ENCODE data around the gene IFT27. TPM values are rescaled to one million over a fixed set of nuclear protein-coding genes. Genes with fewer than 3 reads are reported as not detected.

Gene IFT27
- total and polyA plus RNA-seq, 12 donors: 19.6 to 63.6 (median 26.3) TPM

GRCh38 chr22:36760786-36761185, 15.1 kb downstream of the IFT27 start:
- WGBS, 2 donors: 77 to 79% methylated on average over 11 of the region's 11 CpGs
- Histone ChIP-seq H3K9me3 (no peaks in the 10 kb centered on the region), H3K4me1 (peaks cover 0 to 9% (median 3%) of the 10 kb centered on the region in 9 donors), H3K27ac (no peak overlapping the region), H3K36me3 (peaks cover 0 to 55% (median 0%) of the 10 kb centered on the region in 9 donors), H3K4me3 (no peak overlapping the region), H3K27me3 (peaks cover 0 to 8% (median under 1%) of the 10 kb centered on the region in 7 donors)
- no peak for DNase-seq
- intact Hi-C loops (cut with DNase I): loop anchor here in 2 of 10 donors (10.0 kb wide), 1 partner anchor 216 kb away; no protein-coding TSS in a partner anchor
- no peak for ATAC-seq
- no peak for TF ChIP-seq CTCF (IDR thresholded peaks at IDR 0.05)

- intact Hi-C loops (cut with DNase I): loop anchor here in 2 of 10 donors (10.0 kb wide), 1 partner anchor 215 kb away; no protein-coding TSS in a partner anchor
- Histone ChIP-seq H3K4me1 (peaks cover 0 to 9% (median 3%) of the 10 kb centered on the region in 9 donors), H3K4me3 (no peak overlapping the region), H3K27ac (no peak overlapping the region), H3K36me3 (peaks cover 0 to 44% (median 0%) of the 10 kb centered on the region in 9 donors), H3K9me3 (no peaks in the 10 kb centered on the region), H3K27me3 (peaks cover 0 to 19% (median 12%) of the 10 kb centered on the region in 7 donors)
- no peak for DNase-seq
- 89 to 91% methylated on average over 19 of the region's 19 CpGs for whole genome bisulfite sequencing, 2 donors
- ATAC-seq: no peak
- no peak for TF ChIP-seq CTCF (IDR thresholded peaks at IDR 0.05)
Observed at GRCh38 chr22:36759481-36760159, 16.3 kb downstream of the IFT27 start.

GRCh38 chr22:36758792-36759271, 17.1 kb downstream of the IFT27 start:
- no peak for ATAC-seq
- no peak for DNase-seq
- 85% methylated on average over 15 of the region's 15 CpGs for WGBS, 2 donors
- Histone ChIP-seq H3K27ac (no peak overlapping the region), H3K36me3 (peaks cover 0 to 39% (median 0%) of the 10 kb centered on the region in 9 donors), H3K4me1 (peaks cover 0 to 9% (median 3%) of the 10 kb centered on the region in 9 donors), H3K9me3 (no peaks in the 10 kb centered on the region), H3K27me3 (peaks cover 0 to 27% (median 20%) of the 10 kb centered on the region in 7 donors), H3K4me3 (no peak overlapping the region)
- intact Hi-C loops (cut with DNase I): no loop called here
- TF ChIP-seq CTCF (IDR thresholded peaks at IDR 0.05): no peak

- peaks cover 0 to 36% (median 30%) of the 10 kb centered on the region in 7 donors for H3K27me3 ChIP-seq
- peaks cover 0 to 4% (median under 1%) of the 10 kb centered on the region in 9 donors for H3K4me1 ChIP-seq
- peak; percentile 58 to 91 (median 74) for TF ChIP-seq CTCF (IDR thresholded peaks at IDR 0.05)
- H3K27ac ChIP-seq: no peak overlapping the region
- H3K4me3 ChIP-seq: no peak overlapping the region
- peaks cover 0 to 28% (median 0%) of the 10 kb centered on the region in 9 donors for H3K36me3 ChIP-seq
- ATAC-seq (peak; percentile 63 to 90 (median 80)), DNase-seq (peak; percentile 64 to 74)
- no peaks in the 10 kb centered on the region for H3K9me3 ChIP-seq
- 66 to 67% methylated on average over 19 of the region's 19 CpGs for WGBS, 2 donors
- intact Hi-C loops (cut with DNase I): no loop called here
Observed at GRCh38 chr22:36757668-36758211, 18.2 kb downstream of the IFT27 start.

Data from heart right ventricle (tissue), 16 donors.